ENCODE measurements around the gene MAGI2. TPM values are rescaled to one million over a fixed set of nuclear protein-coding genes. Genes with fewer than 3 reads are reported as not detected.

Gene MAGI2
- total RNA-seq, 1 donor from 2014 or later: 13.3 TPM

- H3K27ac Mint-ChIP-seq: no peak overlapping the region
- TF ChIP-seq CTCF (conservative IDR thresholded peaks at IDR 0.05): no peak
- H3K27me3 Mint-ChIP-seq: peaks cover 6% of the 10 kb centered on the region
- H3K4me3 Mint-ChIP-seq: no peak overlapping the region
- peaks cover 10% of the 10 kb centered on the region for H3K4me1 Mint-ChIP-seq (ENCODE audit: unreplicated experiment)
- no peaks in the 10 kb centered on the region for H3K36me3 Mint-ChIP-seq
- no peak for DNase-seq (ENCODE audit: extremely low spot score, unreplicated experiment)
- H3K9me3 Mint-ChIP-seq: peaks cover 4% of the 10 kb centered on the region
These were observed 960.1 kb downstream of the MAGI2 start for GRCh38 chr7:78493401-78493800.

- TF ChIP-seq CTCF (conservative IDR thresholded peaks at IDR 0.05): no peak
- H3K9me3 Mint-ChIP-seq: no peaks in the 10 kb centered on the region
- no peaks in the 10 kb centered on the region for H3K36me3 Mint-ChIP-seq
- no peak for DNase-seq (ENCODE audit: extremely low spot score, unreplicated experiment)
- H3K27me3 Mint-ChIP-seq: peaks cover 6% of the 10 kb centered on the region
- H3K27ac Mint-ChIP-seq: no peak overlapping the region
- peaks cover 16% of the 10 kb centered on the region for H3K4me1 Mint-ChIP-seq (ENCODE audit: unreplicated experiment)
- H3K4me3 Mint-ChIP-seq: no peak overlapping the region
These were observed 961.3 kb downstream of the MAGI2 start for GRCh38 chr7:78492146-78492545.

- TF ChIP-seq CTCF (conservative IDR thresholded peaks at IDR 0.05): no peak
- H3K27ac Mint-ChIP-seq: no peak overlapping the region
- H3K9me3 Mint-ChIP-seq: no peaks in the 10 kb centered on the region
- no peaks in the 10 kb centered on the region for H3K36me3 Mint-ChIP-seq
- peaks cover 6% of the 10 kb centered on the region for H3K27me3 Mint-ChIP-seq
- H3K4me3 Mint-ChIP-seq: no peak overlapping the region
- no peak for DNase-seq (ENCODE audit: extremely low spot score, unreplicated experiment)
- peaks cover 20% of the 10 kb centered on the region for H3K4me1 Mint-ChIP-seq (ENCODE audit: unreplicated experiment)
These were observed 962.9 kb downstream of the MAGI2 start for GRCh38 chr7:78490524-78490923.

- Mint-ChIP-seq H3K9me3 (no peaks in the 10 kb centered on the region), H3K27ac (no peak overlapping the region), H3K36me3 (no peaks in the 10 kb centered on the region), H3K4me1 (ENCODE audit: unreplicated experiment) (peaks cover 20% of the 10 kb centered on the region), H3K4me3 (no peak overlapping the region), H3K27me3 (peaks cover 6% of the 10 kb centered on the region)
- no peak for DNase-seq (ENCODE audit: extremely low spot score, unreplicated experiment)
- TF ChIP-seq CTCF (conservative IDR thresholded peaks at IDR 0.05): no peak
These were observed 963.8 kb downstream of the MAGI2 start for GRCh38 chr7:78489476-78490240.

- H3K27ac Mint-ChIP-seq: no peak overlapping the region
- H3K4me3 Mint-ChIP-seq: no peak overlapping the region
- H3K36me3 Mint-ChIP-seq: no peaks in the 10 kb centered on the region
- DNase-seq (ENCODE audit: extremely low spot score, unreplicated experiment): no peak
- TF ChIP-seq CTCF (conservative IDR thresholded peaks at IDR 0.05): no peak
- H3K4me1 Mint-ChIP-seq (ENCODE audit: unreplicated experiment): peaks cover 20% of the 10 kb centered on the region
- peaks cover 6% of the 10 kb centered on the region for H3K27me3 Mint-ChIP-seq
- H3K9me3 Mint-ChIP-seq: no peaks in the 10 kb centered on the region
These were observed 966.0 kb downstream of the MAGI2 start for GRCh38 chr7:78487464-78487863.
